Endothelial cell of umbilical vein (primary cell): ENCODE measurements around the gene MOAP1. TPM values are rescaled to one million over a fixed set of nuclear protein-coding genes. Genes with fewer than 3 reads are reported as not detected.

Experiments used
- BruUV-seq: library from RNA; stranded (reverse); fragments of 400-500 nt; replicated peaks from 2 replicates; lab custom pipeline; 2021; lab: Mats Ljungman, UMichigan
- CTCF ChIA-PET: fragments of 300-600, 350-600 bp; sonication (Branson Sonifier 250); formaldehyde crosslinking; loops from one replicate; lab custom pipeline; 2021; ENCODE audit warnings: antibody characterized with exemption, inconsistent platforms; lab: Charles Lee
- POLR2A ChIA-PET: fragments of 300-600, 350-600 bp; sonication (Branson Sonifier 250); formaldehyde crosslinking; loops from one replicate; lab custom pipeline; 2021; ENCODE audit warnings: antibody characterized with exemption, inconsistent platforms; lab: Charles Lee
- DNase-seq: peaks from one replicate; pipeline ENCODE4 v3.0.0-alpha.2; 2011; ENCODE audit warnings: low read depth, low spot score
- FAIRE-seq: peaks from 2 replicates; lab custom pipeline; 2011; peaks lifted over from hg19 to GRCh38; lab: Jason Lieb, UNC
- H2AFZ ChIP-seq: 2 replicates; pipeline ENCODE4 v1.6.0; 2012; ENCODE audit warnings: low read depth, low read length, control low read depth, inconsistent platforms
- H3K27ac ChIP-seq: 2 replicates; pipeline ENCODE4 v1.5.1; 2011; ENCODE audit warnings: low read depth, mild to moderate bottlenecking, control low read depth, low read length, moderate library complexity; ENCODE audit not compliant: insufficient read depth
- H3K27me3 ChIP-seq, 2 experiments: 2 replicates each; pipeline versions ENCODE4 v1.6.0 to v1.6.1; 2011; ENCODE audit warnings: low read length in 2 of 2, mixed read lengths in 1 of 2; ENCODE audit not compliant: control insufficient read depth in 2 of 2, insufficient read depth in 2 of 2
- H3K36me3 ChIP-seq, 2 experiments: 2 replicates in 1 of 2; 3 replicates in 1 of 2; pipeline ENCODE4 v1.5.1; 2011; ENCODE audit warnings: low read length in 2 of 2, mild to moderate bottlenecking in 1 of 2, moderate library complexity in 1 of 2; ENCODE audit not compliant: control insufficient read depth in 2 of 2, insufficient read depth in 2 of 2; ENCODE audit errors: extremely low read depth in 1 of 2
- H3K4me1 ChIP-seq: 3 replicates; pipeline ENCODE4 v1.5.1; 2011; ENCODE audit warnings: mild to moderate bottlenecking, low read length; ENCODE audit not compliant: control insufficient read depth, insufficient read depth; ENCODE audit errors: extremely low read depth
- H3K4me2 ChIP-seq: 2 replicates; pipeline ENCODE4 v1.6.1; 2011; ENCODE audit warnings: low read length, control low read depth, mixed read lengths; ENCODE audit not compliant: insufficient read depth
- H3K4me3 ChIP-seq, 3 experiments: fragments of 200-600 bp in 1 of 3; sonication (generic), shearing (Covaris generic) in 1 of 3; replicated peaks in 1 of 3; 2 replicates each; pipeline ENCODE4 v1.5.1; 2011 to 2016; ENCODE audit warnings: control low read depth in 3 of 3, low read length in 3 of 3, mild to moderate bottlenecking in 2 of 3, inconsistent platforms in 1 of 3, low read depth in 1 of 3, moderate library complexity in 1 of 3; ENCODE audit not compliant: insufficient read depth in 1 of 3
- H3K79me2 ChIP-seq: 2 replicates; pipeline ENCODE4 v1.6.0; 2012; ENCODE audit warnings: low read length, inconsistent platforms; ENCODE audit not compliant: control insufficient read depth, insufficient read depth
- H3K9ac ChIP-seq: replicated peaks from 2 replicates; pipeline ENCODE3; 2011; ENCODE audit warnings: low read length, control low read depth; ENCODE audit not compliant: insufficient read depth; ENCODE audit errors: extremely low read depth
- H3K9me1 ChIP-seq: replicated peaks from 3 replicates; pipeline ENCODE4 v1.6.0; 2011; ENCODE audit warnings: mild to moderate bottlenecking, low read length; ENCODE audit not compliant: control insufficient read depth, insufficient read depth; ENCODE audit errors: extremely low read depth
- H3K9me3 ChIP-seq: replicated peaks from 2 replicates; pipeline ENCODE4 v1.5.1; 2012; ENCODE audit warnings: low read length, inconsistent platforms; ENCODE audit not compliant: control insufficient read depth, insufficient read depth
- H4K20me1 ChIP-seq: replicated peaks from 2 replicates; pipeline ENCODE3; 2011; ENCODE audit warnings: mild to moderate bottlenecking, low read length; ENCODE audit not compliant: control insufficient read depth, insufficient read depth; ENCODE audit errors: extremely low read depth
- CTCF ChIP-seq, 2 donors: IDR thresholded peaks; 1 replicate in 1 of 2; 2 replicates in 1 of 2; pipeline ENCODE4 v1.5.1; 2011; ENCODE audit warnings: low read length in 2 of 2, mild to moderate bottlenecking in 2 of 2, moderate library complexity in 2 of 2, control low read depth in 1 of 2, inconsistent platforms in 1 of 2, low read depth in 1 of 2; ENCODE audit not compliant: insufficient read depth in 1 of 2; ENCODE audit errors: extremely low read depth in 1 of 2
- GATA2 ChIP-seq: IDR thresholded peaks from 2 replicates; pipeline ENCODE4 v1.7.0; 2011; ENCODE audit warnings: low read depth, mild to moderate bottlenecking, moderate library complexity, mixed read lengths, low read length; ENCODE audit not compliant: insufficient read length, insufficient read depth
- MYC ChIP-seq: IDR thresholded peaks from one replicate; pipeline ENCODE4 v1.6.1; 2011; ENCODE audit warnings: mild to moderate bottlenecking, low read depth, low read length
- POLR2AphosphoS5 ChIP-seq: IDR thresholded peaks from 2 replicates; pipeline ENCODE4 v1.6.1; 2012; ENCODE audit warnings: low read depth, mild to moderate bottlenecking, control low read depth, low read length, moderate library complexity; ENCODE audit not compliant: insufficient read depth
- dilution Hi-C: fragments of 300-500 bp; cut with MboI; formaldehyde crosslinking; loops from one replicate; pipeline ENCODE4 v1.15.0; 2019; ENCODE audit warnings: low sequenced_read_pairs; ENCODE audit not compliant: extremely low pct_ligation_motif_present
- intact Hi-C: fragments of 100-400 bp; cut with micrococcal nuclease; formaldehyde crosslinking; loops from one replicate; pipeline ENCODE4 v1.10.0; 2022
- polyA plus RNA-seq, 4 experiments: library from polyadenylated mRNA; depleted of rRNA in 3 of 4; stranded (reverse) in 3 of 4; unstranded in 1 of 4; fragments of >200 nt; gene quantifications; 2 replicates each; pipeline versions ENCODE4 v1.2.1 to v1.2.3, GENCODE V29; 2011 to 2012; ENCODE audit warnings: missing spikeins in 1 of 4
- total RNA-seq: library from RNA; stranded (reverse); gene quantifications from 2 replicates; pipeline ENCODE4 v1.2.3, GENCODE V29; 2021

Gene MOAP1
- total and polyA plus RNA-seq, 2 donors (not counting 3 experiments of a cell fraction or from before 2014, with no cell fraction given) = 15.0 to 21.0 TPM

DNA sequence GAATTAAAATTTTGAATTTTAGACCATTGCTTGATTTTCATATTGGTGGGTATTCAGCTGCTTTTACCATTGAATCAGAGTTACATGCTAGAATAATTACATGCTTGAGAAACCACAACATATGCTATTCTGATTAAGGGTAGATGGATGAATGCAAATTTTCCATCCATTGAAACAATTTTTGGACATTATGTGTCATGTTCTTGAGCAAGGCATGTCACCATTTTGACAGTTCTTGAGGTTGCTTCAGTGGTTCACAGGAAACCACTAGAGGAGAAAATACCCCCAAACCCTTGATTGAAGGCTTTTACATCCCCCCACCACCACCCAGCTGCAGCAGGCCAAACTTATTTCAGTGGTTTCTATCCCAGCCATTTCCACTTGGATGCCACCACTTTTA, 35.8 kb upstream of the MOAP1 start:
- BruUV-seq = no TSS peak
- FAIRE-seq (no peak), DNase-seq (no peak)
- Histone ChIP-seq H3K4me3 (no peak overlapping the region), H3K27me3 (no peaks in the 10 kb centered on the region), H3K4me2 (no peak overlapping the region), H3K79me2 (no peaks in the 10 kb centered on the region), H2AFZ (no peak overlapping the region), H3K36me3 (peaks cover 4 to 8% of the 10 kb centered on the region in 2 experiments), H3K9me3 (no peaks in the 10 kb centered on the region), H3K27ac (no peak overlapping the region), H3K4me1 (no peaks in the 10 kb centered on the region), H3K9me1 (no peaks in the 10 kb centered on the region), H4K20me1 (no peaks in the 10 kb centered on the region), H3K9ac (no peak overlapping the region)
- TF ChIP-seq POLR2AphosphoS5 (no peak), MYC (no peak), GATA2 (no peak), CTCF (IDR thresholded peaks at IDR 0.05; ENCODE audit: extremely low read depth in 1 of 2, insufficient read depth in 1 of 2, low read depth in 1 of 2, low read length in 2 of 2) (no peak)
- ChIA-PET POLR2A (no interaction called here), CTCF (no interaction called here)
- intact Hi-C loops = no loop called here
- dilution Hi-C loops = no loop called here

DNA sequence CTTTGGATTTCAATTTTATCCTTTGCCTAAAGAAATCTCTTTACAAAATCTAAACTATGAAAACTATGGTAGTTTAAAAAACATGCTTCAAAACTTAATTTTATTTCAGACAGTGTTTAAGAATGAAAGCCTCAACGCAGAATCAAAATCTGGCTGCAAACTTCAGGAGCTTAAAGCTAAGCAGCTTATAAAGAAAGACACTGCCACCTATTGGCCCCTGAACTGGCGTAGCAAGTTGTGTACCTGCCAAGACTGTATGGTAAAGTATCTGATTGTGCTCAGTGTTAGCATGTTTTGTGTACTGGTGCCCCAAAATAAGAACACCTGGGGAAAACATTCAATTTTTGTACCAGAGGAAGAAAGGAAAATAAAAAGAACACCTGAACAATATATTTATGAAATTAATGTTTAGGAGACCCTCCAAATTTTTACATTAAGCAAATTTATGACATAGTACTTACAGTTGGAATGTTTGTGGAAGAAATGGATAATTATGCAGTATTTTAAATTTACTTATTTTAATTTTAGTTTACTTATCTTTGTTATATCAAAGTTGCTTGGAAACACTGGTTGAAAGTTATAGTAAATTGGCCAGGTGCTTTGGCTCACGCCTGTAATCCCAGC, 34.5 kb upstream of the MOAP1 start:
- FAIRE-seq = peak; percentile 69
- POLR2A ChIA-PET = interaction anchor here (0.7 to 0.9 kb wide), 3 partner anchors 12 to 184 kb away, joined by 3 to 7 read pairs (median 4); no protein-coding TSS in a partner anchor
- no peak overlapping the region for H3K4me2 ChIP-seq
- TF ChIP-seq CTCF (IDR thresholded peaks at IDR 0.05; ENCODE audit: extremely low read depth in 1 of 2, insufficient read depth in 1 of 2, low read depth in 1 of 2, low read length in 2 of 2) (peak; percentile 45 to 68), MYC (no peak)
- H3K79me2 ChIP-seq = no peaks in the 10 kb centered on the region
- peaks cover 4 to 10% of the 10 kb centered on the region in 2 experiments for H3K36me3 ChIP-seq
- H2AFZ ChIP-seq = no peak overlapping the region
- no peak overlapping the region for H3K27ac ChIP-seq
- no peaks in the 10 kb centered on the region for H3K27me3 ChIP-seq
- peak; percentile 59 for DNase-seq
- no peak overlapping the region for H3K9ac ChIP-seq
- no peaks in the 10 kb centered on the region for H3K4me1 ChIP-seq
- intact Hi-C loops = loop anchor here (1.0 kb wide), 2 partner anchors 106 to 267 kb away; no protein-coding TSS in a partner anchor
- CTCF ChIA-PET = interaction anchor here (0.6 to 1.5 kb wide), 26 partner anchors 8 to 505 kb away, joined by 3 to 43 read pairs (median 5); partner anchors contain the start of genes GON7, LYSET, MOAP1 and UBR7
- H3K9me1 ChIP-seq = no peaks in the 10 kb centered on the region
- H3K9me3 ChIP-seq = no peaks in the 10 kb centered on the region
- H3K4me3 ChIP-seq = no peak overlapping the region
- H4K20me1 ChIP-seq = no peaks in the 10 kb centered on the region
- no TSS peak for BruUV-seq
- dilution Hi-C loops = no loop called here
